Measurements from ENCODE around the gene IRF2BP1. TPM values are rescaled to one million over a fixed set of nuclear protein-coding genes. Genes with fewer than 3 reads are reported as not detected.

The IRF2BP1 gene
- total RNA-seq, 1 donor from 2014 or later = 9.8 TPM

DNA sequence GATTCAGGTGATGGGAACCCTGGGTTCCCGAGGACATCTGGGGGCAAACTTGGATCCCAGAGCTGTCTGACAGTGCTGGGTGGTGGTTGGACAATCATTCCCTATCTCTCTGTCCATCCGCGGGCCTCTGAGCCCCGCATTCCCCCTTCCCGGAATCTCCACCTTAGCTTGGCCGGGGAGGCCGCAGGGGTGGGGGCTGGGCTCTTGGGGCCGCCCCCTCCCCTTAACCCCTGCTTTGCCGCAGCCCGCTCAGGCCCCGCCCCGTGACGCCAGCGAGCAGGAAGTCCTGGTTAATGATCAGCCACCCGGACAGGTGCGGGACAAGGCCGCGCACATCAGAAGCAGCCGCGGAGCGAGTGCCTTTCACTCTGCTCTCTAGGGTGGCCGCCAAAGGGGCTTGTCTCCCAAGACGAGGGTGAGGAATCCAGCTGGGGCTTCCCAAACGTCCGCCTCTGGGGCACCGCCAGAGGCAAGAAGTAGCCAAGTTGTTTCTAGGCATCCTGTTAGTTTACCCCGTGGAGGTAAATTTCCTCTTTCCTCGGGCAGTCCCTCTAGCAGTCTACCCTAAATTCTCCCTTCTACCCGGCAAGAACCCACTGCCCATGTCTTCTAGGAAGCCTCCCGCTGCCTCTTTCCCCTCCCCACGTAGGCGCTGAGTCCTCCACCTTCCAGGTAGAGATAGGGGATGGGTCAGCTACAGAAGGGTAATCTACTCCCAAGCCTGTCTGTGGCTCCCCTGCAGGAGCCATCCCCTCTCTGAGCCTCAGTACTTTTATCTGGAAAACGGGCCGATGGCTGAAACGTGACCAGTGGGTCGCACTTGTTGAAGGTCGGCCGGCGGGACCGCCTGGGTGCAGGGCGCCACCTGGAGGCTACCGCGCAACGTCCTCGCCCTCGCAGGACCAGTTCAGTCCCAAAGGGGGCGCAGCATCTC lies 3.0 kb downstream of the IRF2BP1 start:
- H3K27ac ChIP-seq = no peak overlapping the region
- peaks cover 27% of the 10 kb centered on the region for H4K20me1 ChIP-seq (ENCODE audit: low read depth)
- peak overlapping the region; percentile 84 for H3K4me3 Mint-ChIP-seq
- peak; percentile 92 for DNase-seq (ENCODE audit: low spot score)
- no peak overlapping the region for H3K9ac ChIP-seq
- H3F3A ChIP-seq (ENCODE audit: low read depth) = peaks cover 47% of the 10 kb centered on the region
- no peak overlapping the region for H3K27ac Mint-ChIP-seq
- no peak for TF ChIP-seq EZH2phosphoT487 (IDR thresholded peaks at IDR 0.05)
- TF ChIP-seq, protein P1, sequence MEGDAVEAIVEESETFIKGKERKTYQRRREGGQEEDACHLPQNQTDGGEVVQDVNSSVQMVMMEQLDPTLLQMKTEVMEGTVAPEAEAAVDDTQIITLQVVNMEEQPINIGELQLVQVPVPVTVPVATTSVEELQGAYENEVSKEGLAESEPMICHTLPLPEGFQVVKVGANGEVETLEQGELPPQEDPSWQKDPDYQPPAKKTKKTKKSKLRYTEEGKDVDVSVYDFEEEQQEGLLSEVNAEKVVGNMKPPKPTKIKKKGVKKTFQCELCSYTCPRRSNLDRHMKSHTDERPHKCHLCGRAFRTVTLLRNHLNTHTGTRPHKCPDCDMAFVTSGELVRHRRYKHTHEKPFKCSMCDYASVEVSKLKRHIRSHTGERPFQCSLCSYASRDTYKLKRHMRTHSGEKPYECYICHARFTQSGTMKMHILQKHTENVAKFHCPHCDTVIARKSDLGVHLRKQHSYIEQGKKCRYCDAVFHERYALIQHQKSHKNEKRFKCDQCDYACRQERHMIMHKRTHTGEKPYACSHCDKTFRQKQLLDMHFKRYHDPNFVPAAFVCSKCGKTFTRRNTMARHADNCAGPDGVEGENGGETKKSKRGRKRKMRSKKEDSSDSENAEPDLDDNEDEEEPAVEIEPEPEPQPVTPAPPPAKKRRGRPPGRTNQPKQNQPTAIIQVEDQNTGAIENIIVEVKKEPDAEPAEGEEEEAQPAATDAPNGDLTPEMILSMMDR (IDR thresholded peaks at IDR 0.05) = peak; percentile 97
- TF ChIP-seq EZH2 (IDR thresholded peaks at IDR 0.05) = peak; percentile 29
- no peaks in the 10 kb centered on the region for H3K9me3 ChIP-seq (ENCODE audit: low read depth)
- H3K4me3 ChIP-seq = peak overlapping the region; percentile 54
- H3K36me3 ChIP-seq = no peaks in the 10 kb centered on the region
- no peaks in the 10 kb centered on the region for H3K9me3 Mint-ChIP-seq
- peaks cover 35% of the 10 kb centered on the region for H3K4me1 Mint-ChIP-seq
- peaks cover 15% of the 10 kb centered on the region for H3K27me3 Mint-ChIP-seq (ENCODE audit: insufficient read depth, low read depth)
- H2AFZ ChIP-seq (replicated peaks) = no peak overlapping the region
- peaks cover 21% of the 10 kb centered on the region for H3K4me1 ChIP-seq
- H3K79me2 ChIP-seq (ENCODE audit: low read depth) = peaks cover 21% of the 10 kb centered on the region
- H3K4me2 ChIP-seq = peak overlapping the region; percentile 89
- H3K27me3 ChIP-seq = no peaks in the 10 kb centered on the region
- H3K36me3 Mint-ChIP-seq = peaks cover 4% of the 10 kb centered on the region

GRCh38 chr19:45881909-45882528 lies 3.9 kb downstream of the IRF2BP1 start:
- H3K27ac Mint-ChIP-seq = no peak overlapping the region
- H3K4me1 ChIP-seq = peaks cover 22% of the 10 kb centered on the region
- peaks cover 13% of the 10 kb centered on the region for H3K27me3 Mint-ChIP-seq (ENCODE audit: insufficient read depth, low read depth)
- H3K36me3 ChIP-seq = no peaks in the 10 kb centered on the region
- H3K4me3 ChIP-seq = peak overlapping the region; percentile 54
- peak overlapping the region; percentile 89 for H3K4me2 ChIP-seq
- no peaks in the 10 kb centered on the region for H3K9me3 Mint-ChIP-seq
- no peak overlapping the region for H3K9ac ChIP-seq
- H2AFZ ChIP-seq (replicated peaks) = no peak overlapping the region
- no peak overlapping the region for H3K27ac ChIP-seq
- H3K4me1 Mint-ChIP-seq = peaks cover 41% of the 10 kb centered on the region
- peaks cover 27% of the 10 kb centered on the region for H4K20me1 ChIP-seq (ENCODE audit: low read depth)
- H3K79me2 ChIP-seq (ENCODE audit: low read depth) = peaks cover 21% of the 10 kb centered on the region
- TF ChIP-seq EZH2 (IDR thresholded peaks at IDR 0.05) = no peak
- TF ChIP-seq, protein P1 (IDR thresholded peaks at IDR 0.05) = no peak
- no peak for TF ChIP-seq EZH2phosphoT487 (IDR thresholded peaks at IDR 0.05)
- peaks cover 4% of the 10 kb centered on the region for H3K36me3 Mint-ChIP-seq
- no peaks in the 10 kb centered on the region for H3K9me3 ChIP-seq (ENCODE audit: low read depth)
- H3K27me3 ChIP-seq = no peaks in the 10 kb centered on the region
- peaks cover 38% of the 10 kb centered on the region for H3F3A ChIP-seq (ENCODE audit: low read depth)
- DNase-seq (ENCODE audit: low spot score) = no peak
- no peak overlapping the region for H3K4me3 Mint-ChIP-seq

GRCh38 chr19:45881082-45881908 lies 4.6 kb downstream of the IRF2BP1 start:
- Mint-ChIP-seq H3K27ac (no peak overlapping the region), H3K36me3 (peaks cover 4% of the 10 kb centered on the region), H3K4me1 (peaks cover 38% of the 10 kb centered on the region), H3K9me3 (no peaks in the 10 kb centered on the region), H3K27me3 (ENCODE audit: insufficient read depth, low read depth) (peaks cover 13% of the 10 kb centered on the region), H3K4me3 (no peak overlapping the region)
- TF ChIP-seq EZH2phosphoT487 (IDR thresholded peaks at IDR 0.05) (no peak), EZH2 (IDR thresholded peaks at IDR 0.05) (no peak)
- TF ChIP-seq, protein P1 (IDR thresholded peaks at IDR 0.05) = no peak
- no peak for DNase-seq (ENCODE audit: low spot score)
- no peaks in the 10 kb centered on the region for H3K36me3 ChIP-seq
- H3K79me2 ChIP-seq (ENCODE audit: low read depth) = peaks cover 21% of the 10 kb centered on the region
- peak overlapping the region; percentile 89 for H3K4me2 ChIP-seq
- no peak overlapping the region for H3K4me3 ChIP-seq
- H3K9me3 ChIP-seq (ENCODE audit: low read depth) = no peaks in the 10 kb centered on the region
- no peak overlapping the region for H3K9ac ChIP-seq
- H3K27ac ChIP-seq = no peak overlapping the region
- peaks cover 27% of the 10 kb centered on the region for H4K20me1 ChIP-seq (ENCODE audit: low read depth)
- no peak overlapping the region for H2AFZ ChIP-seq (replicated peaks)
- no peaks in the 10 kb centered on the region for H3K27me3 ChIP-seq
- peaks cover 32% of the 10 kb centered on the region for H3F3A ChIP-seq (ENCODE audit: low read depth)
- peaks cover 29% of the 10 kb centered on the region for H3K4me1 ChIP-seq
